ENCODE measurements around the gene AP5Z1.

AP5Z1 gene, protein sequence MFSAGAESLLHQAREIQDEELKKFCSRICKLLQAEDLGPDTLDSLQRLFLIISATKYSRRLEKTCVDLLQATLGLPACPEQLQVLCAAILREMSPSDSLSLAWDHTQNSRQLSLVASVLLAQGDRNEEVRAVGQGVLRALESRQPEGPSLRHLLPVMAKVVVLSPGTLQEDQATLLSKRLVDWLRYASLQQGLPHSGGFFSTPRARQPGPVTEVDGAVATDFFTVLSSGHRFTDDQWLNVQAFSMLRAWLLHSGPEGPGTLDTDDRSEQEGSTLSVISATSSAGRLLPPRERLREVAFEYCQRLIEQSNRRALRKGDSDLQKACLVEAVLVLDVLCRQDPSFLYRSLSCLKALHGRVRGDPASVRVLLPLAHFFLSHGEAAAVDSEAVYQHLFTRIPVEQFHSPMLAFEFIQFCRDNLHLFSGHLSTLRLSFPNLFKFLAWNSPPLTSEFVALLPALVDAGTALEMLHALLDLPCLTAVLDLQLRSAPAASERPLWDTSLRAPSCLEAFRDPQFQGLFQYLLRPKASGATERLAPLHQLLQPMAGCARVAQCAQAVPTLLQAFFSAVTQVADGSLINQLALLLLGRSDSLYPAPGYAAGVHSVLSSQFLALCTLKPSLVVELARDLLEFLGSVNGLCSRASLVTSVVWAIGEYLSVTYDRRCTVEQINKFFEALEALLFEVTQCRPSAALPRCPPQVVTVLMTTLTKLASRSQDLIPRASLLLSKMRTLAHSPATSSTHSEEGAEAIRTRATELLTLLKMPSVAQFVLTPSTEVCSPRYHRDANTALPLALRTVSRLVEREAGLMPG

DNA sequence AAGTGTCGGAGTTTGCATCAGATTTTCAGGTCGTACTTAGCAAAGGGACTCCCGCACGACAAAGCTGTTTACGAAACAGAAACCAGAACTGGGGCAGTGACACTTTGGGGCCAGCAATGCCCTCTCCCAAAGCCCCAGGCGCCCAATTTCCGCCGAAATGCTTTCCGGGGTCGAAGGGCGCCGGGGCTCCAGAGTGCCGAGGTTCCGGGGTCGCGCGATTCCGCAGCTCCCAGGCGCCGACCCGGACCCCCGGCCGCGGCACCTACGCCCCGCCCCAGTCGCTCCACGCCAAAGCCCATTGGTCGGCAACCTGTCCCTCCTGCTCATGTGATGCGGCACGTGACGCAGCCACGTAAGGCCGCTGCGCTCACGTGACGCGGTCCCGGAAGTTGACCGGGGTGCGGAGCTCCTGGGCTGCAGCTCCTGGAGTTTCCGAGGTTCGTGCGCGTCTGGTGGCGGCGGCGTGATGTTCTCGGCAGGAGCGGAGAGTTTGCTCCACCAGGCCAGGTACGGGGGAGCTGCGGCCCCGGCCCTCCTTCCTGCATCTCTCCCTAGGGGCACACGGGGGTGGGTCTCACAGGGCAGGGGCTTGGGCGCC lies at the start of gene AP5Z1:
AP5Z1 (plus strand) TSS at position 374 of the 598 bp plus-strand sequence; CDS start at position 467, 93 bp downstream.
- DNase-seq, result peak; percentile 80 to 86

DNA sequence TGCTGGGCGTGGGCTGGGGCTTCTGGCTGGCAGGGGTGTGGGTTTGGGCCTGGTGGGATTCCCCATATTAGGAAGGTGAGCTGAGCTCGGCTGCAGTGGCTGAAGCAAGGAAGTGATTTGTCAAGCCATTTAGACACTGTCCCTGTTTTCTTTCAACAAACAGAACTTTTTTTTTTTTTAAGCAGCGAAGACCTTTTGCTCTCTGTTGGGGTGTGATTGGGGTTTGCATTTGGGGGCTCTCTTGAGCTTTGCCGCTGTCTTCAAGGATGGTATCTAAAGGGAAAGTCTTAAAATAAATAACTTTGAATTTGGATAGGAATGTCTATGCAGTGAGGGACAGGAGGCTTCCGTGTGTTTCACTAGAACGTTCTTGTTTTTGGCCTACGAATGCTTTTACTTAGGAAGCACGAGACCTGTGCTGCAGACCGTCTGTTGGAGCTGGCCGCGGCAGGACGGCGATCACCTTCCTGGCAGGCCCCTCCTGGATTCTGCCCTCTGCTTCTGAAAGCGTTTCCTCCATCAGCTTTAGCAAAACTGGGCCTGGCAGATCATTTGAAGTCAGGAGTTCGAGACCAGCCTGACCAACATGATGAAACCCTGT lies 49.5 kb upstream of the AP5Z1 start:
- DNase-seq, result no peak

DNA sequence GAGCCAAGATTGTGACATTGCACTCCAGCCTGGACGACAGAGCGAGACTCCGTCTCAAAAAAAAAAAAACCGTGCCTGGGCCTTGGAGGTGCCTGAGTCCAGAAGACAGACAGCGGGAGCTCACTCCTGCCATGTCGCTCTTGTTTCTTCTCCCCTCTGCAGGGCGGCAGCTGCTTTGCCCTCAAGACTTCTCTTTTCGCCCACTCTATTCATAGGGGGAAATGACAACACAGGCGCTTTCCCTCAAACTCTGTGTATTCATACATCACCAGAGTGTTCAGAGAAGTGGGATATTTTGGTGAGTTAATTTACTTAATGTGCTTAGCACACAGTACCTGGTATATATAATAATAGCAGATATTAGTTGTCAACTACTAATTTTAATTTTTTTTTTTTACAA lies 48.9 kb upstream of the AP5Z1 start:
- no peak for DNase-seq

DNA sequence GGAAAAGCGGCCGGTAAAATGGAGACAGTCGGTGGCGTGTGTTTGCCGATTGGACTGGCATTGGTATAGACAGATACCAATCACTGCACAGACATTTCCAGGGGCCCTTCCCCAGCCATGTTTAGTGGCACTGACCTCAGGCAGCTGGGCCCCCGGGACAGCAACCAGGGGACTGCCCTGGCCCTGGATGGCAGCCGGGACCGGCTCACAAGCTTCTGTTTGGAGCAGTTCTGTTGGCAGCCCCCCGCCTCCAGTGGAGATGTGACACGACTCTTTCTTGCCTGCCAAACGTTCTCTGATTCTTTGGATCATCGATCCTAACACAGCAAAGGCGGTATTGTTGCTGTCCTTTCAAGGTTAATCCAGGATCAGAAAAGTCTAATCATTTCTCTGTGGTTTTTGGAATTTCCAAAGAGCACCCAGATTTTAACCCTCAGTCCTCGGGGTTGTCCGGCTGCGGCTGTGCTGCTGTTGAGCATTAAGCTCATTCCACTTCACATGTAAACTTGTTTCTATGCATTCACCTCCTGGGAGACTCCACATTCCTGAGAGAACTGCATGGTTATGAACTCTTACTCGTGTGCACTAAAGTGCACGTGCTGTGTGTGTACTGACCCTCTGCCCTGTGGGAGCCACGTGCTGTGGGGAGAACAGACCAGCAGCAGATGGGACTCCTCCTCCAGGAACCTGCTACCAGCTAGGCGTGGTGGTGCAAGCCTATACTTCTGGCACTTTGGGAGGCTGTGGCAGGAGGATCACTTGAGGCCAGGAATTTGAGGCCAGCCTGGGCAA lies 47.3 kb upstream of the AP5Z1 start:
- no peak for DNase-seq

DNA sequence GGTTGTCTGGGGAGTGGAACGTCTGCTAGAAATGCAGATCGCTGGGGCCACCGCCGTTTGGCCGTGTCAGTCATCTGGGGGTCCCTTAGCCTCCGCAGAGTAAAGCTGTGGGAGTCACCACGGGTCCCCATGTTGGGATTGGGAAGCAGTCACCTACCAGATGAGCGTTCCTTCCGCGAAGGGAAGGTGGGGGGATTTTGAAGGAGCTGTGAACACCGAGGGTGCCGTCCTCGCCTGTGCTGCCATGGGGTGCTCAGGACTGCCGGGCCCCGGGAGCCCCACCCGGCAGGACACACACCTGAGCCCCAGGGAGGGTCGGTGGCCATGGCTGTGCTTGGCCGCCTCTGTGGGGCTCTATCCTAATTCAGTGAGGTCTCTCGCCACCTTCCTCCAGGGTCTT lies 46.2 kb upstream of the AP5Z1 start:
- DNase-seq, result no peak

DNA sequence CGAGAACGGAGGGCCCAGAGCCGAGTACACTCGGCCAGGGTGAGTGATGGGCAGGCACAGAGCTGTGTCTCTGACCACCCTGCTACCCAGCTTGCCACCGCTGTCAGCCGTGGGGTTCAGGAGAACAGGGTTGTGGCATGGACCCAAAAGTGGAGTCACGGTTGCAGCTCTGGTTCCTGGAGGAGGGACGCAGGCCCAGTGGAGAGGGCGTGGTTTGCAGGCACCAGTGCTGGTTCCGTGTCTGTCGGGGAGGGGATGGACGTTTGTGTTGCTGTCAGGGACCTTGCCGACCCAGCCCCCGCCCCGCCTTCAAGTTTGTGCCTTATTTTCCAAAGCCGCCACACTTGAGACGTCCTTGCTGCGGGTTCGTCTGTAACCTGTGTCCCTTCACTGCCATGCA lies 45.1 kb upstream of the AP5Z1 start:
- no peak for DNase-seq

DNA sequence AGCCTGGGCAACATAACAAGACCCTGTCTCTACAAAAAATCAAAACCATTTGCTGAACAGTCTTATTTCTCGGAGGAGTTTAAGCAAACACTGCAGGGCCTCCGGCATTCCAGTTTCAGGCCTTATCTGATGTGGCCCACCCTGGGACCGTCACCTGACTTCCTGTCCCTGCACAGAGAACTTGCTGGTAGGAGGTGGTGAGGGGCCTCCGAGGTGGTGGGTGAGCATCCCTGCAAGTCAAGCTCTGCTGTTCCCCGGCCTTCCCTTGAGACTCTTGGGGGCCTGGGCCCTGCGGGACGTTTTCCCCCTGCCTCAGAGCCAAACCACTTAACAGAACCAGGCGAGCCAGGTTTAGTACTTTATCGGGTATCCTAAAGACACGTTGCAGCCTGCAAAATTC lies 44.5 kb upstream of the AP5Z1 start:
- no peak for DNase-seq

DNA sequence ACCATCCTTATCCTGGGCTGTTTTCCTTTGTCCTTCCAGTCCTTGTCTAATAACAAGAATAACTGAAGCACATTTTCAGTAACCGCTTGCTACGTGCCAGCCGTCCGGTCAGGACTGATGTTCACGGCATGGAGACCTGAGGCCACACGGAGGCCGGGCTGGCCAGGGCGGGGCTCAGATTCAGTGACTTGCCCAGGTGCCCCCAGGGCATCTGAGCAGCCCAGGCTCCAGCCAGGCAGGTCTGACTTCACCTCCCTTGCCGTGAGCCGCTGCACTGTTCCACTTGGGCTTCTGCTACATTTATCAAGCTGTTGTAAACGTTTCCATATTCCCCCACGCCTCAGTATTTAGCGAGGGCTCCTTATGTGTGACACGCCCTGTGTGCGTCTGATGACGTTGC lies 43.6 kb upstream of the AP5Z1 start:
- DNase-seq, result no peak

DNA sequence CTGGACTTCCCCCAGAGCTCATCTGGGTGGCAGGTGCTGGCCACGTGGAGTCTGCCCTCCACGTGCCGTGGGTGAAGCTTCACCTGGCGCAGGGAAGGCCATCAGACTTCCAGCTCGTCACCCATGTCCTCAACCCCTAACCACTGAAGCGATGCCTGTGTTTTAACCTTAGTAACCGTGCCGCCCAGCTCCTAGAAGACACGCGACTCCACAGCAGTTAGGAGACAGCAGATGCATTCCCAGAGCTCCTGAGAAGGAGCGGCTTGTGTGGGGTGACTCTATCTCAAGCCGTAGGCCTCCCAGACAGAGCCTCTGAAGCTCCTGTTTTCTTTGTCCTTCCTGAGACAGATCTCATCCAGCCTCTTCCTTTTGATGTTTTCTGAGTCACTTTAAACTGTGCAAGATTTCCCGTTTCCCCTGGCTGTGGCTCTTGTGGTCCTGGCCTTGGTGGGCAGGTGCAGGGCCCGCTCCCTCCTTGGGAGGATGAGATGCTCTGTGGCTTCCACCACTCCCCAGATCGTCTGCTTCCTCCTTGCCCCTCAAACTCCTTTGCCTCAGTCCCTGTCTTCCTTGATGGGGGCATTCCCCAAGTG lies 41.4 kb upstream of the AP5Z1 start:
- no peak for DNase-seq

DNA sequence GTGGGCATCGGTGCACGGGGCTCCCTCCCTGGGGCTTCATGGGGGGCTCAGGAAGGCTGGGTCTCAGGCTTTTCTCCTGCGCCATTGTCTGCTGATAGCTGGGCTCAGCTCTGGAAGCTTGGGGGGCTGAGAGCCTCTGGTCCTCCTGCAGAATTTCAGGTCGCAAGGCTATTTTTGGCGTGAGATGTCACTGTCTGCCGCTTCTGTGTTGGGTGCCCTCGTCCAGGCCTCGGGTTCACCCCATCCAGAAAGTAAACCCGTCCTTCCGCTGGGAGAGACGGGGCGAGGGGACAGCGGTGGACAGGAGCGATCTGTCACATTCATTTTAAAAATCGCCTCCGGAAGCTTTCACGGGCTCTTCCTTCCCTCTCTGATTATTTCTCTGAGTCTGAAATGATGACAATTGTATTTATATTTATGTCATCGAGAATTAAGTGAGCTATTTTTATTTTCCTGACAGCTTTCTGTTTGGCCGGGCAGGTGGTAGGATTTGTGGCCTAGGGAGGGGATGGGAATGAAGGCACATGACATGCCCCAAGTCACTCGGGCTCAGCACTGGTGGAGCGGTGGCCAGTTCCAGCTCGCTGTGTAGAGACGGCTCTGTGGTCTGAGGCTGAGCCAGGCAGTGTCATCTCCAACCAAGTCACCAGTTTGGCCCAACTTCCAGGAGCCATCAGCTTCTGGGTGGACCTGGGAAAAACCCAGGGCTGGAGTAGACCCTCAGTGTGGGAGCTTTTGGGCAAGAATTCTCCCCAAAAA lies 40.7 kb upstream of the AP5Z1 start:
- DNase-seq, result no peak

DNA sequence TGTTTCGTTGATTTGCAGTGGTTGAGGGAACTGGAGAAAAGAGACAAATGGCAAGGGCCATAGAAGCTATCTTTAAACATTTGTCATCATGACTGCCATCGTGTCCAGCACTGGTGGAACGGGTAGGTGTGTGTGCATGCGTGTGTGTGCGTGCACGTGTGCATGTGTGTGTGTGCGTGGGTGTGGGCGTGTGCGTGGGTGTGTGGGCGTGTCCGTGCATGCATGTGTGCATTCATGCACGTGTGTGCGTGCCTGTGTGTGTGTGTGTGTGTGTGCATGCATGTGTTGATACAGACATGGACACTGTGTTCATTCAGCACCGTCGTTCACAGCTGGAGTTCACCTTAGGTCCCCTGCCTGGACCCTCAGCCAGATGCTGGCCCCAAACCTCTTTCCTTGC lies 38.1 kb upstream of the AP5Z1 start:
- no peak for DNase-seq

DNA sequence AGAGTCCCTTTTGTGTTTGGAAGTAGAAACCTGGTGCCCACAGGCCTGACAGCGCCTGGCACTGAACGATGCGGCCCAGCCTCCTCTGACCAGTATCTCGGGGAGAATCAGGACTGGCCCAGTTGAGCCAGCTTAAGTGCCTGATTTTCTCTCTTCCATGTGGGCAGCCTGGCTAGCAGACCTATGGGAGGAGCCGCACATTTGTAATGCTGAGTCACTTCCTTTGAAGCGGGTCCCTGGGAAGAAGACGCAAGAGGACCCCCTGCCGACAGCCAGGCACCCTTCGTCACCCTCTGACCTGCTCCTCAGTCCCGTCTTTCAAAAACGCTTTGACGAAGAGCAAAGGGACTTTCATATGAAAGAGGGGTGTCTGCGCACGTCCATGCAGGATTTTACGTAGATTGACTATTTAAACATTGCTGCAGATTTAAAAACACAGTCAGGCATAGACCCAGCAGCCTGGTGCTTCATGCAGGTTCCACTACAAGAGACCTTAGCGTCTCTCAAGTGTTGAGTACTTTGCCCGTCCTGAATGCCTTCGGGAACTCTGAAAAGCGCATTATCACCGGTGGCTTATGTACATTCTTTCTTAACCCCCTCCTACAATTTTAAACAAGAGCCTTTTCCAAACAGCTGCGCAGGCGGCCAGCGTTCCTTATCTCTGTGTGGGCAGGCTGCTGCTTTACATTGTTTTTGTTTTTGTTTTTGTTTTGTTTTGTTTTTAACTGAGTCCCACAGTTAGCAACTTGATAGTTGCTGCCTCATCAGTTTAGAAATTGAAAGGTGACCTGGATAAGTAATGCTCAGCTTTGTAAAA lies 36.5 kb upstream of the AP5Z1 start:
- no peak for DNase-seq

DNA sequence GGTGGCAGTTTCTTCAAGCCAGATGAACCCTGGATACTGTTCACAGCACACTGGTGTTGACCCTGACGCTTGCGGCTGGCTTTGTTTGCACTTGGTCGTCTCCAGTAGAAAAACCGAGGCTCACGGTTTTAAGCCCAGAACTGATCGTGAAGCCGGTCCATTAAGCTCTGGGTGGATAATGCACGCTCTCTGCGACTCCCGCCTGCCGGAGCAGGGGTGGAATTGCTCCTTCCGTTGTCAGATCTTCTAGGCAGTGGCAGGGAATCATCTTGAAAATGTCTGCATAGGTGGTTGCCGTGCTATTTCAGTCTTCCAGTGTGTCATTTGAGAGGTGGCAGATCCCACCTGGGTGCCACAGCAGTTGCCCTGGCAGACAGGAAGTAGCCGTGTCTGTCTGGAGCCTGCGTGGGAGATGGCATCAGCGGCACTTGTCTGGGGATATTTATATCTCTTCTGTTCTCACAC lies 35.9 kb upstream of the AP5Z1 start:
- no peak for DNase-seq

DNA sequence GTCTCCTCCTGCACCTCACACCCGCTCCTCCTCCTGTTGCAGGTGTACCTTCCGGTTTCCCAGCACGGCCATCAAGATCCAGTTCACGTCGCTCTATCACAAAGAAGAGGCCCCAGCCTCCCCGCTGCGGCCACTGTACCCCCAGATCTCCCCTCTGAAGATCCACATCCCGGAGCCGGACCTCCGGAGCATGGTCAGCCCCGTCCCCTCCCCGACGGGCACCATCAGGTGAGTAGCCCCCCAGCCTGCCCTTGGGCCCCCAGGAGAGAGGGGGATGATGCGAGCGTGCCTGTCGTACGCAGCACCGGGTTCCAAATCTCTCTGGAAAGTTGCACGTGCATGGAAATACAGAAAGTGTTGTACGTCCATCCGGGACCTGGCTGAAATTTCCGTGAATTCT lies 34.6 kb upstream of the AP5Z1 start:
- no peak for DNase-seq

DNA sequence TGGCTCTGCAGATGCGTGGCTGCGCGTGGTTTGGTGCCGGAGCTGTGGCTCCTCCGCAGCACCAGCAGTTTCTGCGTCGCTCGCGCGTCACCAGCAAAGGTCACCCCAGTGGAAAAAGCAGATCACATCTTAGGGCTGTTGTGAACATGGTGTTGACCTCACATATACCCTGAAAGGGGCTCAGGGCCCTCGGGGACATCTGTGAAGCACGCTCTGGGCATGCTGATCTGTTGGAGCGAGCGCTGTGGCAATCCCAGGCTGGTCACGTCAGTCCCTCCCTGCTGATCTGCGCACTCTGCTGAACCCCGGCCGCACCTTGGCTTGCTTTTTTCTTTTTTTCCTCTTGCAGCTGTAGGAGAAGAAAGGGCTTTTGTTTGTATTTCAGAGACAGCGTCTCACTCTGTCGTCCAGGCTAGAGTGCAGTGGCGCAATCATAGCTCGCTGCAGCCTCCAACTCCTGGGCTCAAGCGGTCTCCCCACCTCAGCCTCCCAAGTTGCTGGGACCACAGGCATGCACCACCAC lies 33.3 kb upstream of the AP5Z1 start:
- DNase-seq, result no peak

DNA sequence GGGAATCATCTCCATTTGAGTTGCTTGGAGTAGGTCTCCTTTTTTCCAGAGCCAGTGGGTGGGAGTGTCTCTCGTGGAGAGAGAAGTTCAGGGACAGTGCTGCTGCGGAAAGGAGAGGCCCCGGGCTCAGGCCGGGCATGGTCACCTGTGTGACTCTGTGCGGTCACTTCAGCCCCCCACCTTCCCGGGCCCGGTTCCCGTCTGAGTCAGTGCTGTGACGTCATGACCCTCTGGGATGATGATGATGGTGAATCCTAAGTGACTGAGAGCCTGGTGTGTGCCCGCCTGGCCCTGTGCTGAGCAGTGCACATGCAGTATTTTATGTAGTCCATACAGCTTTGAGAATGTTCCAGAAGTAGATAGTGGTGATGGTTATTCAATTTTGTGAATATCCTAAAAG lies 32.6 kb upstream of the AP5Z1 start:
- no peak for DNase-seq

DNA sequence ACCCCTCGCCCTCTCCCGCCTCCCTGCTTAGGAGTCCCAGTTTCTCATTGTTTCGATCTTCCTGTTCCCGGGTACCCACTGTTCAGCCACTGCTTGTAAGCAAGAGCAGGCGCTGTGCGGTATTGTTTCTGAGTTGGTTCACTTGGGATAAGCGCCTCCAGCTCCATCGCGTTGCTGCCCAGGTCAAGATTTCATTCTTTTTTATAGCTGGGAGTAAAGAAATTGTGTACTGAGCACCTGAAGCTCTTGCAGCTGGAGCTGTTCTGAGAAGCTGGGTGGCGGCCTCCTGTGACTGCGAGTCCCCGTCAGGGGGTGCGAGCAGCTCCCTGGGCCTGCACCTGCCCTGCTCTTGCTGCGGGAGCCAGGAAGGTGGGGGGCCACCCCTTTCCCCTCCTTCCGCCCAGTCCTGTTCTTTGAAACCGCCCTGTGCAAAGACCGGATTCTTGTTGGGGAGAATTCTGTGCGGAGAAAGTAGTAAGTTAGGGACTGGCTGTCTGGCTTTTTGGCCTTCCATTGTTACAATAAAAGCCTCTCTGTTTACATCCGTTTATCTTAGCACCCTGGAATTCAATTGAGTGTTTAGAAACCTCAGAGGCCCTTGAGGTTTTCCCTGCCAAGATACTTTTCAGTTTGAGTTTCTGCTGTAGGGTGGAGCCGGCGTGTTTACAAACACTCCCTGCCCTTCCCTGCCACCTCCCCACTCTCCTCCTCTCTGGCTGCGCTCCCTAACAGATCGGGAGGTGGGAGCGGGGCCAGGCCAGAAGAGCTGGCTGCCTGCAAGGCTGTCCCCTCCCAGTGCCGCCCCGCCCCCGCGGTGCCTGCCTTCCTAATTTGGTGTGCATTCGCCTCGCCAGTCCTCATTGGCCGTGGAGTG lies 30.8 kb upstream of the AP5Z1 start:
- no peak for DNase-seq

DNA sequence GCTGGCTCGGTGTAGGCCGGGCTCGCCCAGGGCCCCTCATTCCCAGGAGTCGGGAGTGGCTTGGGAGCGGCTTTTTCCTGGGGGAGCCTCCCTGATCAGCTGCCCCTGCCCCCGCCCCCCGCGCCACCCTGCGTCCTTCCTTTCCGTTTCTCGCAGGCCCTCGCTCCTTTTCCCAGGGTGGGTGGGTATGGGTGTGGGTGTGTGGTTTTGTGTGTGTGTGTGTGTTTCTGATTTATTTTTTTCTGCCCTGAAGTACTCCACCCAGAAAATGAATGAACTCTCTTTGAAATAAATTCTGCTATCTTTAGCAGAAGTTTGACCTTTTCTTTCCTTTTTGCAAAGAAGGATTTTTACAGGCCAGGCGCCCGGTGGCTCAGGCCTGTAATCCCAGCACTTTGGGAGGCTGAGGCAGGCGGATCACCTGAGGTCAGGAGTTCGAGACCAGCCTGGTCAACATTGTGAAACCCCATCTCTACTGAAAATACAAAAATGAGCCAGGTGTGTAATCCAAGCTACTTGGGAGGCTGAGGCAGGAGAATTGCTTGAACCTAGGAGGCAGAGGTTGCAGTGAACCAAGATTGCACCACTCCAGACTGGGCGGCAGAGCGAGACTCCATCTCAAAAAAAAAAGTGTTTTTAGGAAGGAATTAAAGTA lies 30.0 kb upstream of the AP5Z1 start:
- no peak for DNase-seq
